Liver (tissue), 2 donors: ENCODE data around the gene CSH2.
A peak's percentile ranks its signal among the peaks of the same experiment; 100 is the strongest.

Source experiments
- CTCF ChIP-seq: fragments of 150-350 bp; IDR thresholded peaks from 2 replicates; pipeline ENCODE4 v1.5.1; 2017; ENCODE audit warnings: improper control_type of control experiment, low read depth, low read length; ENCODE audit not compliant: missing input control
- MAX ChIP-seq: IDR thresholded peaks from 2 replicates; pipeline ENCODE4 v1.6.1; 2016; ENCODE audit warnings: antibody characterized with exemption
- donor health status: healthy.

- TF ChIP-seq CTCF: peak; percentile 68
- TF ChIP-seq MAX: no peak
Observed at GRCh38 chr17:63881935-63882601, 8.6 kb upstream of the CSH2 start, which contains the start of gene GH2.
